Liver (tissue), 9 donors: ENCODE data around the gene CASTOR1. TPM values are rescaled to one million over a fixed set of nuclear protein-coding genes. Genes with fewer than 3 reads are reported as not detected.

Source experiments
- DNase-seq: peaks from one replicate; pipeline ENCODE4 v3.0.0-alpha.2; 2017; ENCODE audit warnings: low spot score
- H3K27ac ChIP-seq, 2 donors: one replicate each; pipeline ENCODE4 v1.7.0; 2013; ENCODE audit warnings: inconsistent platforms in 2 of 2, low read length in 2 of 2, control low read depth in 1 of 2, low read depth in 1 of 2, mild to moderate bottlenecking in 1 of 2
- H3K27me3 ChIP-seq, 4 donors: one replicate each; pipeline versions ENCODE4 v1.6.1 to v1.7.0; 2013; ENCODE audit warnings: low read length in 3 of 4, inconsistent platforms in 1 of 4, mild to moderate bottlenecking in 1 of 4, moderate library complexity in 1 of 4; ENCODE audit not compliant: control insufficient read depth in 4 of 4, insufficient read depth in 4 of 4
- H3K36me3 ChIP-seq, 4 donors: one replicate each; pipeline versions ENCODE4 v1.6.1 to v1.7.0; 2013; ENCODE audit warnings: low read length in 3 of 4, mild to moderate bottlenecking in 3 of 4, low read depth in 1 of 4, moderate library complexity in 1 of 4; ENCODE audit not compliant: control insufficient read depth in 4 of 4, insufficient read depth in 3 of 4
- H3K4me1 ChIP-seq, 4 donors: one replicate each; pipeline versions ENCODE4 v1.6.1 to v1.7.0; 2013; ENCODE audit warnings: low read length in 3 of 4, mild to moderate bottlenecking in 3 of 4, moderate library complexity in 1 of 4; ENCODE audit not compliant: control insufficient read depth in 4 of 4, insufficient read depth in 4 of 4
- H3K4me3 ChIP-seq, 3 donors: one replicate each; pipeline versions ENCODE4 v1.6.1 to v1.7.0; 2013; ENCODE audit warnings: low read length in 3 of 3, control low read depth in 1 of 3, low read depth in 1 of 3, mild to moderate bottlenecking in 1 of 3
- H3K9ac ChIP-seq, 2 donors: one replicate each; pipeline ENCODE4 v1.7.0; 2013; ENCODE audit warnings: low read length in 2 of 2, mild to moderate bottlenecking in 2 of 2, moderate library complexity in 2 of 2, control low read depth in 1 of 2, low read depth in 1 of 2
- H3K9me3 ChIP-seq, 4 donors: one replicate each; pipeline versions ENCODE4 v1.6.1 to v1.7.0; 2013; ENCODE audit warnings: low read length in 3 of 4; ENCODE audit not compliant: control insufficient read depth in 4 of 4
- ATF3 ChIP-seq: IDR thresholded peaks from 2 replicates; pipeline ENCODE4 v1.6.1; 2016; ENCODE audit warnings: antibody characterized with exemption
- CTCF ChIP-seq: fragments of 150-350 bp; IDR thresholded peaks from 2 replicates; pipeline ENCODE4 v1.5.1; 2017; ENCODE audit warnings: improper control_type of control experiment, low read depth, low read length; ENCODE audit not compliant: missing input control
- EGR1 ChIP-seq, 2 donors: IDR thresholded peaks; 2 replicates each; pipeline ENCODE4 v1.6.1; 2016 to 2018; ENCODE audit warnings: antibody characterized with exemption in 2 of 2, low read depth in 2 of 2
- FOXA1 ChIP-seq: IDR thresholded peaks from 2 replicates; pipeline ENCODE4 v1.6.1; 2016; ENCODE audit warnings: antibody characterized with exemption
- FOXA2 ChIP-seq: IDR thresholded peaks from 2 replicates; pipeline ENCODE4 v1.6.1; 2016; ENCODE audit warnings: antibody characterized with exemption
- GABPA ChIP-seq, 2 donors: IDR thresholded peaks in 1 of 2; conservative IDR thresholded peaks in 1 of 2; 2 replicates each; pipeline ENCODE4 v1.6.1; 2016; ENCODE audit warnings: antibody characterized with exemption in 2 of 2, mild to moderate bottlenecking in 1 of 2, moderate library complexity in 1 of 2
- HNF4A ChIP-seq, 2 donors: conservative IDR thresholded peaks; 2 replicates each; pipeline ENCODE4 v1.6.1; 2016; ENCODE audit warnings: antibody characterized with exemption in 2 of 2, mild to moderate bottlenecking in 2 of 2
- HNF4G ChIP-seq: IDR thresholded peaks from 2 replicates; pipeline ENCODE4 v1.6.1; 2016; ENCODE audit warnings: antibody characterized with exemption
- JUND ChIP-seq, 2 donors: IDR thresholded peaks; 2 replicates each; pipeline ENCODE4 v1.6.1; 2016; ENCODE audit warnings: antibody characterized with exemption in 2 of 2
- MAX ChIP-seq: IDR thresholded peaks from 2 replicates; pipeline ENCODE4 v1.6.1; 2016; ENCODE audit warnings: antibody characterized with exemption
- NR2F2 ChIP-seq: IDR thresholded peaks from 2 replicates; pipeline ENCODE4 v1.6.1; 2016; ENCODE audit warnings: antibody characterized with exemption
- RAD21 ChIP-seq, 2 donors: IDR thresholded peaks; 2 replicates each; pipeline ENCODE4 v1.6.1; 2016; ENCODE audit warnings: antibody characterized with exemption in 2 of 2, mild to moderate bottlenecking in 2 of 2
- RXRA ChIP-seq, 2 donors: IDR thresholded peaks; 2 replicates each; pipeline ENCODE4 v1.6.1; 2017 to 2018; ENCODE audit warnings: antibody characterized with exemption in 2 of 2, mild to moderate bottlenecking in 1 of 2
- SP1 ChIP-seq: IDR thresholded peaks from 2 replicates; pipeline ENCODE4 v1.6.1; 2018; ENCODE audit warnings: antibody characterized with exemption, mild to moderate bottlenecking
- ZBTB33 ChIP-seq: IDR thresholded peaks from 2 replicates; pipeline ENCODE4 v1.6.1; 2016; ENCODE audit warnings: antibody characterized with exemption
- WGBS: extraction: QIAGEN DNeasy Blood & Tissue Kit; methylation state at CpG from one replicate; pipeline ENCODE4 v1.1.7; 2013; 5-methylcytosine and 5-hydroxymethylcytosine counted together
- polyA plus RNA-seq, 2 donors: library from polyadenylated mRNA; stranded (reverse) in 1 of 2; unstranded in 1 of 2; fragments of 200-250 nt in 1 of 2; fragments of >200 nt in 1 of 2; fragmentation: Nextera tagmentation in 1 of 2; extraction: Ambion mirVana in 1 of 2; gene quantifications; one replicate each; pipeline versions ENCODE4 v1.2.1 to v1.2.3, GENCODE V29; 2013 to 2015
- total RNA-seq, 2 donors: library from RNA; depleted of rRNA; stranded (reverse); fragments of >200 nt; gene quantifications; one replicate each; pipeline ENCODE4 v1.2.3, GENCODE V29; 2014
- donor health status: healthy.
- donor health status: healthy.
- donor health status: healthy.
- donor health status: healthy.
- donor health status: healthy.

Gene CASTOR1
- total and polyA plus RNA-seq, 4 donors, result 1.8 to 5.4 (median 2.4) TPM

GRCh38 chr22:30268331-30268730 is 21.0 kb downstream of the CASTOR1 start:
- no peaks in the 10 kb centered on the region for H3K4me1 ChIP-seq
- H3K4me3 ChIP-seq, result no peak overlapping the region
- no peak overlapping the region for H3K9ac ChIP-seq
- WGBS, result 91% methylated on average over 8 of the region's 8 CpGs
- no peaks in the 10 kb centered on the region for H3K9me3 ChIP-seq
- H3K36me3 ChIP-seq, result no peaks in the 10 kb centered on the region
- no peaks in the 10 kb centered on the region for H3K27me3 ChIP-seq
- no peak overlapping the region for H3K27ac ChIP-seq
- DNase-seq, result no peak
- no peak for TF ChIP-seq EGR1 (IDR thresholded peaks at IDR 0.05; ENCODE audit: low read depth in 2 of 2)

GRCh38 chr22:30267382-30268302 is 21.7 kb downstream of the CASTOR1 start:
- Histone ChIP-seq H3K27ac (peak overlapping the region; percentile 67 to 69), H3K4me1 (peaks cover 0 to 4% (median 2%) of the 10 kb centered on the region in 4 donors), H3K36me3 (no peaks in the 10 kb centered on the region), H3K9ac (no peak overlapping the region), H3K9me3 (no peaks in the 10 kb centered on the region), H3K27me3 (no peaks in the 10 kb centered on the region), H3K4me3 (no peak overlapping the region)
- 76% methylated on average over 14 of the region's 14 CpGs for WGBS
- TF ChIP-seq RXRA (IDR thresholded peaks at IDR 0.05) (no peak), NR2F2 (no peak), ATF3 (no peak), SP1 (no peak), CTCF (no peak), JUND (IDR thresholded peaks at IDR 0.05) (no peak), HNF4A (conservative IDR thresholded peaks at IDR 0.05) (no peak), HNF4G (no peak), RAD21 (IDR thresholded peaks at IDR 0.05) (no peak), GABPA (IDR thresholded peaks at IDR 0.05 in 1 of 2, conservative IDR thresholded peaks at IDR 0.05 in 1 of 2) (no peak), FOXA2 (no peak), MAX (no peak), FOXA1 (no peak)
- no peak for DNase-seq

GRCh38 chr22:30266445-30267381 is 22.6 kb downstream of the CASTOR1 start, which contains the start of gene OSM:
OSM (minus strand) TSS chr22:30266851; CDS start chr22:30266799, 52 bp downstream.
- WGBS, result 70% methylated on average over 35 of the region's 35 CpGs
- Histone ChIP-seq H3K27ac (peak within 1 kb of the TSS; percentile 69 to 80), H3K4me1 (peaks cover 0 to 4% (median 2%) of the 10 kb centered on the region in 4 donors), H3K9me3 (no peaks in the 10 kb centered on the region), H3K27me3 (no peaks in the 10 kb centered on the region), H3K4me3 (peak within 1 kb of the TSS; percentile 16 to 32 (median 29)), H3K9ac (no peak within 1 kb of the TSS), H3K36me3 (no peaks in the 10 kb centered on the region)
- no peak for DNase-seq
- TF ChIP-seq MAX (no peak), ATF3 (no peak), FOXA1 (no peak), ZBTB33 (no peak), EGR1 (IDR thresholded peaks at IDR 0.05; ENCODE audit: low read depth in 2 of 2) (no peak), NR2F2 (no peak), GABPA (IDR thresholded peaks at IDR 0.05 in 1 of 2, conservative IDR thresholded peaks at IDR 0.05 in 1 of 2) (no peak)
